Measurements from ENCODE around the gene CEP170B.
A peak's percentile ranks its signal among the peaks of the same experiment; 100 is the strongest.
"Not testable (repeated sequence)": the region's sequence is repeated elsewhere in the genome, so short reads cannot be mapped to it uniquely, and the experiment has no call there.

CEP170B gene

GRCh38 chr14:104931771-104932675, 67.0 kb downstream of the CEP170B start:
- no peak for DNase-seq (ENCODE audit: low read depth in 3 of 3)

GRCh38 chr14:104932676-104933631, 67.9 kb downstream of the CEP170B start:
- DNase-seq (ENCODE audit: low read depth in 3 of 3): peak; percentile 74 to 85 (median 77)

- DNase-seq (ENCODE audit: low read depth in 3 of 3): no peak
These were observed 69.0 kb downstream of the CEP170B start for GRCh38 chr14:104933746-104934733.

GRCh38 chr14:104935026-104935650, 70.1 kb downstream of the CEP170B start:
- no peak for DNase-seq (ENCODE audit: low read depth in 3 of 3)

GRCh38 chr14:104935955-104936354, 70.9 kb downstream of the CEP170B start:
- no peak for DNase-seq (ENCODE audit: low read depth in 3 of 3)

GRCh38 chr14:104936361-104937155, 71.5 kb downstream of the CEP170B start:
- no peak for DNase-seq (ENCODE audit: low read depth in 3 of 3)

- DNase-seq (ENCODE audit: low read depth in 3 of 3): no peak
These were observed 72.1 kb downstream of the CEP170B start for GRCh38 chr14:104937161-104937560.

GRCh38 chr14:104937694-104938365, 72.8 kb downstream of the CEP170B start:
- no peak for DNase-seq (ENCODE audit: low read depth in 3 of 3)

- no peak for DNase-seq (ENCODE audit: low read depth in 3 of 3)
These were observed 73.4 kb downstream of the CEP170B start for GRCh38 chr14:104938436-104938835.

- DNase-seq (ENCODE audit: low read depth in 3 of 3): no peak
These were observed 73.9 kb downstream of the CEP170B start for GRCh38 chr14:104938960-104939359.

- DNase-seq (ENCODE audit: low read depth in 3 of 3): no peak
These were observed 74.8 kb downstream of the CEP170B start for GRCh38 chr14:104939666-104940410.

- no peak for DNase-seq (ENCODE audit: low read depth in 3 of 3)
These were observed 75.6 kb downstream of the CEP170B start for GRCh38 chr14:104940526-104941150.

- DNase-seq (ENCODE audit: low read depth in 3 of 3): no peak
These were observed 76.7 kb downstream of the CEP170B start for GRCh38 chr14:104941508-104942365.

- no peak for DNase-seq (ENCODE audit: low read depth in 3 of 3)
These were observed 77.5 kb downstream of the CEP170B start for GRCh38 chr14:104942586-104942985.

- DNase-seq (ENCODE audit: low read depth in 3 of 3): not testable (repeated sequence)
These were observed 78.3 kb downstream of the CEP170B start for GRCh38 chr14:104943216-104944015.

- DNase-seq (ENCODE audit: low read depth in 3 of 3): not testable (repeated sequence)
These were observed 78.9 kb downstream of the CEP170B start for GRCh38 chr14:104944016-104944308.

Measured in stimulated activated CD4-positive, alpha-beta T cell treated with anti-CD3 and anti-CD28 coated beads, TNF-alpha, amount 100 ng/mL, for 4 hours (primary cell).